Glutamatergic neuron (in vitro differentiated cells): ENCODE data around the gene TAF8. TPM values are rescaled to one million over a fixed set of nuclear protein-coding genes. Genes with fewer than 3 reads are reported as not detected.
"Not testable (repeated sequence)": the region's sequence is repeated elsewhere in the genome, so short reads cannot be mapped to it uniquely, and the experiment has no call there.

Experiments used
- DNase-seq: peaks from one replicate; pipeline ENCODE4 v3.0.0; 2022
- H3K27ac Mint-ChIP-seq: one replicate; pipeline ENCODE4 v1.8.0; 2020; ENCODE audit warnings: mild to moderate bottlenecking, mixed read lengths, inconsistent platforms; ENCODE audit not compliant: unreplicated experiment
- H3K27me3 Mint-ChIP-seq: one replicate; pipeline ENCODE4 v1.8.0; 2020; ENCODE audit warnings: mild to moderate bottlenecking, moderate library complexity, mixed read lengths, inconsistent platforms; ENCODE audit not compliant: unreplicated experiment
- H3K36me3 Mint-ChIP-seq: one replicate; pipeline ENCODE4 v1.8.0; 2020; ENCODE audit warnings: mild to moderate bottlenecking, mixed read lengths, inconsistent platforms; ENCODE audit not compliant: unreplicated experiment
- H3K4me1 Mint-ChIP-seq: one replicate; pipeline ENCODE4 v1.8.0; 2020; ENCODE audit warnings: mild to moderate bottlenecking, low read depth, mixed read lengths, inconsistent platforms; ENCODE audit not compliant: unreplicated experiment
- H3K4me3 Mint-ChIP-seq: one replicate; pipeline ENCODE4 v1.8.0; 2020; ENCODE audit warnings: mild to moderate bottlenecking, mixed read lengths, inconsistent platforms; ENCODE audit not compliant: unreplicated experiment
- H3K9me3 Mint-ChIP-seq: one replicate; pipeline ENCODE4 v1.8.0; 2020; ENCODE audit warnings: mild to moderate bottlenecking, moderate library complexity, mixed read lengths, inconsistent platforms; ENCODE audit not compliant: unreplicated experiment
- long read RNA-seq: library from polyadenylated mRNA; unstranded; transcript quantifications from one replicate; pipeline ENCODE4 v2.0.0, GENCODE V29; 2020; ENCODE audit not compliant: unreplicated experiment
- total RNA-seq: library from RNA; stranded (reverse); fragmentation: NEBNext Ultra II Directional; extraction: Animal tissue kit (Norgen Biotek cat#: 25700); gene quantifications from one replicate; pipeline ENCODE4 v1.2.1, GENCODE V29; 2021; ENCODE audit not compliant: unreplicated experiment
- TF ChIP-seq, protein P1 (sequence below): fragments of 200-600 bp; sonication (generic); IDR thresholded peaks from one replicate; pipeline ENCODE4 v1.5.0; 2021; ENCODE audit not compliant: partially characterized antibody, unreplicated experiment

The TAF8 gene, protein sequence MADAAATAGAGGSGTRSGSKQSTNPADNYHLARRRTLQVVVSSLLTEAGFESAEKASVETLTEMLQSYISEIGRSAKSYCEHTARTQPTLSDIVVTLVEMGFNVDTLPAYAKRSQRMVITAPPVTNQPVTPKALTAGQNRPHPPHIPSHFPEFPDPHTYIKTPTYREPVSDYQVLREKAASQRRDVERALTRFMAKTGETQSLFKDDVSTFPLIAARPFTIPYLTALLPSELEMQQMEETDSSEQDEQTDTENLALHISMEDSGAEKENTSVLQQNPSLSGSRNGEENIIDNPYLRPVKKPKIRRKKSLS
- 16.2 TPM for total RNA-seq
- long read RNA-seq, partial matches to known transcripts: 0 of 2 reads
- long read RNA-seq, other reads (novel, unspliced or antisense): 0 of 2 reads

DNA sequence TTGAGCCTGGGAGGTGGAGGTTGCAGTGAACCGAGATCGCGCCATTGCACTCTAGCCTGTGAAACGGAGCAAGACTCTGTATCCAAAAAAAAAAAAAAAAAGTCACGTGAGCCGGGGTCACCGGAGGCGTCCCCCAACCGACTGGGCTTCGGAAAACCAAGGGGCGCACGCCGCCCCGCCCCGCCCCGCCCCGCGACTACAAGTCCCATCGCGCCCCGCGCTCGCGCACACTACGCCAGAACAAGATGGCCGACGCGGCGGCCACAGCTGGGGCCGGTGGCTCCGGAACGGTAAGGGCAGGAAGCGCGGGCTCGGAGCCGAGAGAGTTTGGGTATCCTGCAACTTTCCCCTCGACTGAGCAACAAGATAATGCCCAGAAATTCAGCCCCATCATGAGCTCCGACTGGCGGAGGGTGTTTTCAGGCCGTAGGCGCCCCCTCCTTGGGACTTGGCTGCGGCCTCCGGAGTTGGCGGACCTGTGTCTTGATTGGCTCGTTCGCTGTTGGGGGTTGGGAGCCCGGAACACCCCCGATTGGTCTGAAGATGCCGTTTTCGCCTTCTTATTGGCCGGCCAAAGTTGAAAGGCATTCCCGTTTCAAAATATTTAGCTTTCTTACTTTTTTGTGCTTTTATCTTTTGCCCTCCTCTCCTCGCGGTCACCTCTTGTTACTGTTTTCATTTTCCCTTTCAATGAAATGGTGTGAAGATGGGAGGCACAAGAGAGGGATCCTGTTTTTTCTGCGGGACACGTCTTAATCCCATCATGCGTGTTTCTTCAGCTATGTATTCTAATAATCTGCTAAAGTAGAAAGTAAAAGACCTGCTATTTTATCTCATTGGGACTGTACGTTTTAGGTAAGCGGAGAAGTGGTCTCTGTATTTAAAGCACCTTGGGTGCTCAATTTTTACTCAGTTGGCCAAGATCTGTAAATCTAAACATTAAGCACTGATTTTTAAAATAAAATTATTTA is at the start of gene TAF8:
TSS of gene TAF8 (plus strand) at position 228 of the 971 bp plus-strand sequence. CDS start at position 246, 18 bp downstream.
- peaks cover 15% of the 10 kb centered on the region for H3K4me1 Mint-ChIP-seq
- no peaks in the 10 kb centered on the region for H3K9me3 Mint-ChIP-seq
- peak; percentile 86 for DNase-seq
- no peaks in the 10 kb centered on the region for H3K36me3 Mint-ChIP-seq
- TF ChIP-seq, protein P1, sequence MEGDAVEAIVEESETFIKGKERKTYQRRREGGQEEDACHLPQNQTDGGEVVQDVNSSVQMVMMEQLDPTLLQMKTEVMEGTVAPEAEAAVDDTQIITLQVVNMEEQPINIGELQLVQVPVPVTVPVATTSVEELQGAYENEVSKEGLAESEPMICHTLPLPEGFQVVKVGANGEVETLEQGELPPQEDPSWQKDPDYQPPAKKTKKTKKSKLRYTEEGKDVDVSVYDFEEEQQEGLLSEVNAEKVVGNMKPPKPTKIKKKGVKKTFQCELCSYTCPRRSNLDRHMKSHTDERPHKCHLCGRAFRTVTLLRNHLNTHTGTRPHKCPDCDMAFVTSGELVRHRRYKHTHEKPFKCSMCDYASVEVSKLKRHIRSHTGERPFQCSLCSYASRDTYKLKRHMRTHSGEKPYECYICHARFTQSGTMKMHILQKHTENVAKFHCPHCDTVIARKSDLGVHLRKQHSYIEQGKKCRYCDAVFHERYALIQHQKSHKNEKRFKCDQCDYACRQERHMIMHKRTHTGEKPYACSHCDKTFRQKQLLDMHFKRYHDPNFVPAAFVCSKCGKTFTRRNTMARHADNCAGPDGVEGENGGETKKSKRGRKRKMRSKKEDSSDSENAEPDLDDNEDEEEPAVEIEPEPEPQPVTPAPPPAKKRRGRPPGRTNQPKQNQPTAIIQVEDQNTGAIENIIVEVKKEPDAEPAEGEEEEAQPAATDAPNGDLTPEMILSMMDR: no peak
- H3K4me3 Mint-ChIP-seq: peak within 1 kb of the TSS; percentile 91
- H3K27ac Mint-ChIP-seq: peak within 1 kb of the TSS; percentile 94
- peaks cover 7% of the 10 kb centered on the region for H3K27me3 Mint-ChIP-seq

DNA sequence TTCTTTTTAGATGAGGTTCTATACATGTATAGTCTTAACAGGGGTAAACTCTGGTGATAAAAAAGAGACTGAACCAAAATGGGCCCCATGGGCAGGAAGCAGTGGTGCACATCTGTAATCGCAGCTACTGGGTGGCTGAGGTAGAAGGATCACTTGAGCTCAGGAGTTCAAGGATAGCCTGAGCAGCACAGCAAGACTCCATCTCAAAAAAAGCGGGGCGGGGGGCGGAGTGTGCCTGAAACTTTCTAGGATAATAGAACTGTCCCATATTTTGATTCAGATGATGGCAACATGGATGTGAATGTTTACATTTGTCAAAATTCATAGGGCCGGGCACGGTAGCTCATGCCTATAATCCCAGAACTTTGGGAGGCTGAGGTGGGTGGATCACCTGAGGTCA is 48.8 kb upstream of the TAF8 start:
- no peak for DNase-seq
- no peaks in the 10 kb centered on the region for H3K36me3 Mint-ChIP-seq

DNA sequence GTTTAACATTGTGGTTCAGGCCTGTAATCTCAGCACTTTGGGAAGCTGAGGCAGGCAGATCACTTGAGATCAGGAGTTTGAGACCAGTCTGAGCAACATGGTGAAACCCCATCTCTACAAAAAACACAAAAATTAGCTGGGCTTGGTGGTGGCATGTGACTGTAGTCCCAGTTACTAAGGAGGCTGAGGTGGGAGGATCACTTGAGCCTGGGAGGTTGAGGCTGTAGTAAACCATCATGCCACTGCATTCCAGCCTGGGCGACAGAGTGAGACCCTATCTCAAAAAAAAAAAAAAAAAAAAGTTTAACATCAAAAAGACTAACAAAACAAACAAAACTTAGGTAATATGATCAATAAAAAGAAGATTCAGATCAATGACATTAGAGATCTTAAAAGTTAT is 46.7 kb upstream of the TAF8 start:
- H3K4me1 Mint-ChIP-seq, H3K4me3 Mint-ChIP-seq: not testable (repeated sequence)

More for the DNA sequence above, 48.8 kb upstream of the TAF8 start:
- Mint-ChIP-seq H3K27ac (no peak overlapping the region), H3K27me3 (no peaks in the 10 kb centered on the region), H3K4me3 (no peak overlapping the region), H3K9me3 (peaks cover 2% of the 10 kb centered on the region), H3K4me1 (no peaks in the 10 kb centered on the region)
- TF ChIP-seq, protein P1: no peak

DNA sequence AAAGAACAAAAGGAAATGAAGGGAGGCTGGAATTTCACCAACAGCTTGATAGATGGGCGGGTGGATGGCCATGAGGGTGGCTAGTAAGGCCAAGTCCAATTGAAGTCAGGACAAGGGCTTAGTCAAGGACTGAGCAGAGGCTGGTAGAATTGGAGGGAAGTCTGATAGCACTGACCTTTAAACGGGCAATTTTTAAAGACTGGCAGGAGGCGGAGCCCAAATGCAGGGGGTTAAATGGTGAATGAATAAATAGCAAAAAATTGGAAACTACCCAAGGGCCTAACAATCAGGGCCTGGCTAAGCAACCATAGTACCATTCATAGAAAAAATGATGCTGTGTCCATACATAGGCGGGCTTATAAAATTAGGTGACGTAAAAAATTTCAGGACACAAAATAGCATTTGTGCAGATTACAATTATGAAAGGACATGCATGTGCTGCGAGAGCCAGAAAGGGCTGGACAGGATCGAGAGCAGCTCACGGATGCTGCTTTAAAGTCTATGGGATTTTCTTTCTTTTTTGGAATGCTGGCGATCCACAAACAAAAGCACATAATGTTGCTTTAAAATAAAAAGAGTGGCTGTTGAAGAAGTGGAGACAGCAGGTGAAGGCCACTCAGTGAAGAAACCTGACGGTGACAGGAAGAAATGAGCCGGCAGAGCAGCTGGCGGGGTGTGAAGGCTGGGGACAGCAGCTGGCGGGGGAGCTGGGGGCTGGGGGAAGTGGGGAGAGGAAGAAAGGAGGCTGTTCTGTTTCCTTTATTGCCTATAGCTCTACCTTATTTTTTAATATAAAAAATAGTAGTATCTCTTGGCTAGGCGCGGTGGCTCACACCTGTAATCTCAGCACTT is 42.8 kb upstream of the TAF8 start:
- Mint-ChIP-seq H3K9me3 (peaks cover 2% of the 10 kb centered on the region), H3K4me1 (peaks cover 7% of the 10 kb centered on the region), H3K27me3 (peaks cover 5% of the 10 kb centered on the region), H3K27ac (no peak overlapping the region), H3K4me3 (no peak overlapping the region), H3K36me3 (no peaks in the 10 kb centered on the region)
- DNase-seq: no peak
- TF ChIP-seq, protein P1: no peak

More for the DNA sequence above, 46.7 kb upstream of the TAF8 start:
- H3K27me3 Mint-ChIP-seq, H3K9me3 Mint-ChIP-seq, H3K36me3 Mint-ChIP-seq, DNase-seq, H3K27ac Mint-ChIP-seq: not testable (repeated sequence)

DNA sequence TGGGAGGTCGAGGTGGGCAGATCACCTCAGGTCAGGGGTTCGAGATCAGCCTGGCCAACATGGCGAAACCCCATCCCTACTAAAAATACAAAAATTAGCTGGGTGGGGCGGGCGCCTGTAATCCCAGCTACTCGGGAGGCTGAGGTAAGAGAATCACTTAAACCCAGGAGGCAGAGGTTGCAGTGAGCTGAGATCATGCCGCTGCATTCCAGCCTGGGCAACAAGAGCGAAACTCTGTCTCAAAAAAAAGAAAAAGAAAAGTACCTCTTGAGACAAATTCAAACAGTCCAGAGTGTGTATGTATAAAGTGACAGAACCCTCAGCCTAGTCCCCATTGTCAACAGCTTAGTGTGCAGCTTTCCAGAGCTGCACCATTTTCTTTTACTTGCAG is 42.2 kb upstream of the TAF8 start:
- not testable (repeated sequence) for DNase-seq, H3K36me3 Mint-ChIP-seq, H3K4me1 Mint-ChIP-seq, H3K27ac Mint-ChIP-seq, H3K9me3 Mint-ChIP-seq, H3K4me3 Mint-ChIP-seq, H3K27me3 Mint-ChIP-seq
